GM23338 (cell line): ENCODE results near the gene ACTBL2. TPM values are rescaled to one million over a fixed set of nuclear protein-coding genes. Genes with fewer than 3 reads are reported as not detected.

Source experiments
- ATAC-seq: fragments of 200-7000 bp; cut with Tn5 transposase; 3 replicates; pipeline ENCODE4 v1.9.1; 2020
- DNase-seq: peaks from one replicate; pipeline ENCODE4 v3.0.0-alpha.2; 2015; ENCODE audit warnings: low spot score
- H2AFZ ChIP-seq: fragments of 200-600 bp; sonication (generic); 2 replicates; pipeline ENCODE4 v1.8.0; 2016; ENCODE audit warnings: antibody characterized with exemption, mild to moderate bottlenecking, moderate library complexity
- H3F3A ChIP-seq: fragments of 200-600 bp; sonication (generic); replicated peaks from 2 replicates; pipeline ENCODE4 v1.8.0; 2017; ENCODE audit warnings: antibody characterized with exemption, mixed run types, low read depth
- H3K27ac ChIP-seq: fragments of 200-600 bp; sonication (generic); 2 replicates; pipeline ENCODE4 v1.6.1; 2016; ENCODE audit warnings: low read depth
- H3K27me3 ChIP-seq: fragments of 200-600 bp; sonication (generic); 2 replicates; pipeline ENCODE4 v1.8.0; 2016; ENCODE audit warnings: mild to moderate bottlenecking, mixed run types, moderate library complexity; ENCODE audit not compliant: insufficient read depth
- H3K36me3 ChIP-seq: fragments of 200-600 bp; sonication (generic); 2 replicates; pipeline ENCODE4 v1.8.0; 2016; ENCODE audit warnings: mild to moderate bottlenecking; ENCODE audit not compliant: insufficient read depth
- H3K4me1 ChIP-seq: fragments of 200-600 bp; sonication (generic); 2 replicates; pipeline ENCODE4 v1.8.0; 2016; ENCODE audit warnings: mild to moderate bottlenecking, moderate library complexity; ENCODE audit not compliant: insufficient read depth
- H3K4me2 ChIP-seq: fragments of 200-600 bp; sonication (generic); 2 replicates; pipeline ENCODE4 v1.7.1; 2017; ENCODE audit warnings: mixed run types
- H3K4me3 ChIP-seq: fragments of 200-600 bp; sonication (generic); 2 replicates; pipeline ENCODE4 v1.6.1; 2016; ENCODE audit warnings: mixed run types
- H3K79me2 ChIP-seq: fragments of 200-600 bp; sonication (generic); replicated peaks from 2 replicates; pipeline ENCODE4 v1.8.0; 2017; ENCODE audit warnings: mild to moderate bottlenecking; ENCODE audit not compliant: insufficient read depth
- H3K9me2 ChIP-seq: fragments of 200-600 bp; sonication (generic); 2 replicates; pipeline ENCODE4 v1.8.0; 2017; ENCODE audit not compliant: insufficient read depth
- H4K20me1 ChIP-seq: fragments of 200-600 bp; sonication (generic); replicated peaks from 2 replicates; pipeline ENCODE4 v1.8.0; 2017; ENCODE audit warnings: mild to moderate bottlenecking; ENCODE audit not compliant: insufficient read depth
- H3K27ac Mint-ChIP-seq: 2 replicates; pipeline ENCODE4 v1.8.0; 2020; ENCODE audit warnings: inconsistent platforms, mild to moderate bottlenecking, moderate library complexity, mixed read lengths
- H3K27me3 Mint-ChIP-seq: 3 replicates; pipeline ENCODE4 v1.8.0; 2022; ENCODE audit warnings: low read depth, mild to moderate bottlenecking, moderate library complexity, mixed read lengths, inconsistent platforms; ENCODE audit not compliant: insufficient read depth, poor library complexity
- H3K36me3 Mint-ChIP-seq: 3 replicates; pipeline ENCODE4 v1.8.0; 2021; ENCODE audit warnings: low read depth, mild to moderate bottlenecking, inconsistent platforms, moderate library complexity, mixed read lengths
- H3K4me1 Mint-ChIP-seq: 3 replicates; pipeline ENCODE4 v1.8.0; 2020; ENCODE audit warnings: mild to moderate bottlenecking, inconsistent platforms, mixed read lengths
- H3K4me3 Mint-ChIP-seq: 3 replicates; pipeline ENCODE4 v1.8.0; 2021; ENCODE audit warnings: moderate library complexity, mild to moderate bottlenecking, inconsistent platforms, mixed read lengths
- H3K9me3 Mint-ChIP-seq: 3 replicates; pipeline ENCODE4 v1.8.0; 2020; ENCODE audit warnings: moderate library complexity, mild to moderate bottlenecking, inconsistent platforms, mixed read lengths
- CREB1 ChIP-seq: fragments of 250-450 bp; sonication (Bioruptor Pico); IDR thresholded peaks from 2 replicates; pipeline ENCODE4 v1.5.0; 2020; ENCODE audit warnings: low read depth, mild to moderate bottlenecking, moderate library complexity
- EZH2 ChIP-seq: fragments of 200-600 bp; sonication (generic); IDR thresholded peaks from one replicate; pipeline ENCODE4 v1.8.0; 2017; ENCODE audit warnings: antibody characterized with exemption, mild to moderate bottlenecking, low read depth; ENCODE audit not compliant: unreplicated experiment
- EZH2phosphoT487 ChIP-seq: fragments of 200-600 bp; sonication (generic); IDR thresholded peaks from one replicate; pipeline ENCODE4 v1.8.1; 2018; ENCODE audit warnings: antibody characterized with exemption; ENCODE audit not compliant: unreplicated experiment
- JUNB ChIP-seq: IDR thresholded peaks from one replicate; pipeline ENCODE4 v1.6.1; 2016; ENCODE audit warnings: antibody characterized with exemption; ENCODE audit not compliant: unreplicated experiment
- POLR2AphosphoS5 ChIP-seq: IDR thresholded peaks from 2 replicates; pipeline ENCODE4 v1.6.1; 2016; ENCODE audit warnings: antibody characterized with exemption, low read depth
- STAT1 ChIP-seq: IDR thresholded peaks from one replicate; pipeline ENCODE4 v1.6.1; 2016; ENCODE audit warnings: antibody characterized with exemption; ENCODE audit not compliant: unreplicated experiment
- ZNF114 ChIP-seq: fragments of 250-450 bp; sonication (Bioruptor Pico); IDR thresholded peaks from 2 replicates; pipeline ENCODE4 v1.5.0; 2020; ENCODE audit warnings: mild to moderate bottlenecking, moderate library complexity
- ZNF331 ChIP-seq: fragments of 250-450 bp; sonication (Bioruptor Pico); IDR thresholded peaks from 2 replicates; pipeline ENCODE4 v1.5.0; 2020; ENCODE audit warnings: low read depth, mild to moderate bottlenecking, moderate library complexity
- polyA plus RNA-seq: library from polyadenylated mRNA; unstranded; fragments of >200 nt; fragmentation: Nextera tagmentation; extraction: Ambion mirVana; gene quantifications from 2 replicates; pipeline ENCODE4 v1.2.1, GENCODE V29; 2016
- total RNA-seq: library from RNA; depleted of rRNA; stranded (reverse); fragments of >200 nt; shearing (Covaris generic); gene quantifications from 2 replicates; pipeline ENCODE4 v1.2.3, GENCODE V29; 2014
- TF ChIP-seq, protein P1 (sequence below): IDR thresholded peaks from 2 replicates; pipeline ENCODE4 v1.6.1; 2016; ENCODE audit warnings: antibody characterized with exemption
- TF ChIP-seq, protein P2 (sequence below): IDR thresholded peaks from one replicate; pipeline ENCODE4 v1.6.1; 2018; ENCODE audit warnings: antibody characterized with exemption; ENCODE audit not compliant: unreplicated experiment
- TF ChIP-seq, protein P3 (sequence below): fragments of 250-450 bp; sonication (Bioruptor Pico); IDR thresholded peaks from 2 replicates; pipeline ENCODE4 v1.5.0; 2020; ENCODE audit warnings: mild to moderate bottlenecking, moderate library complexity

Gene ACTBL2
- total and polyA plus RNA-seq, 2 experiments from 2014 or later = not detected

DNA sequence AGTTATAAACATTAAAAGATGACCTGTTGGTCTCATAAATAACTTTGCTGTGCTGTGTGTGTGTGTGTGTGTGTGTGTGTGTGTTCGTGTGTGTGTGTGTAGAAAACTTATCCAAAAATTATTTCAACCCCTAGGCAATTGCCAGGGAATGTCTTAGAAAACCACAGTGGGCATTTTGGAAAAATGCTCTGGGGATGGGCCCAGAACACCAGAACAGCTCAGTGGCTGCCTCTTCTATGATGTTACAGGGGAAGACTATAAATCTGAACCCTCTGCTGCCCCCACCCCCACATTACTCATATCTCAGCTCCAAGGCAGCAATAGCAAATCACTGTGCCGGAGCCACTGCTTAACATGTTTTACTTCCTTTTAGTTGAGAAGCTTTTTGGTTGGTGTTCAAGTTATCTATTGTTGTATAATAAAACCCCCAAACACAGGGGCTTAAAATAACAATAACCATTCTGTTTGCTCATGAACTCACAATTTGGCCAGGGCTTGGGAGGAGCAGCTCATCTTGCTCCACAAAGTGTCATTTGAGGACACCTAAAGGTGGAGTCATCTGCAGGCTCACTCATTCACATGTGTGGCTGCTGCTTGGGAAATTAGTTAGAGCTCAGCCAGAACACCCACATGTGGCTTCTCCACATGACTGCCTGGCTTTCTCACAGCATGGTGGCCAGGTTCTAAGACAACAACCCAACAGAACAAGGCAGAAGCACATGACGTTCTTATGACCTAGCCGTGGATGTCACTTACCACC, 40.4 kb downstream of the ACTBL2 start (continued):
- TF ChIP-seq, protein P1, sequence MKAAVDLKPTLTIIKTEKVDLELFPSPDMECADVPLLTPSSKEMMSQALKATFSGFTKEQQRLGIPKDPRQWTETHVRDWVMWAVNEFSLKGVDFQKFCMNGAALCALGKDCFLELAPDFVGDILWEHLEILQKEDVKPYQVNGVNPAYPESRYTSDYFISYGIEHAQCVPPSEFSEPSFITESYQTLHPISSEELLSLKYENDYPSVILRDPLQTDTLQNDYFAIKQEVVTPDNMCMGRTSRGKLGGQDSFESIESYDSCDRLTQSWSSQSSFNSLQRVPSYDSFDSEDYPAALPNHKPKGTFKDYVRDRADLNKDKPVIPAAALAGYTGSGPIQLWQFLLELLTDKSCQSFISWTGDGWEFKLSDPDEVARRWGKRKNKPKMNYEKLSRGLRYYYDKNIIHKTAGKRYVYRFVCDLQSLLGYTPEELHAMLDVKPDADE = no peak
- TF ChIP-seq CREB1 (CRISPR knock-in tag) (no peak), ZNF114 (CRISPR knock-in tag) (no peak), STAT1 (no peak), EZH2phosphoT487 (no peak)

DNA sequence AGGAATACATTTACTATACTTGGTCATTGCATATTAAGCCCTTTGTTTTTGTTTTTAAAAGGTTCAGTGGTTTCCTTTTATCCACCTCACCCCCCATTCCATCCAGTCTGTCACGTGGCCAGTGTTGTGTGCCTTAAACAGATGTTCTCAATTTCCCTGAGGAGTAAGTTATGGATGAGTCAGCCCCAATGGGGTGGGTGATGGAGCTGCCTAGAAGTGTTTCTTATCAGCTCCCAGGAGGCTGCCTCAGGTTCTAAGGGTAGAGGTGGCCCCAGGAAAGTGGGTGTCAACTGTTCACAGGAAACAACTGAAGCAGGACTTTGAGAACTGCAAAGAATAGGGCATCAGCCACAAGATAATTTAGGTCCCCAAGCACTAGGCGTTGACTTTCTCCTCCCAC, 41.1 kb downstream of the ACTBL2 start:
- H3K4me3 Mint-ChIP-seq = no peak overlapping the region
- Histone ChIP-seq H3K4me2 (no peak overlapping the region), H3K4me1 (no peaks in the 10 kb centered on the region), H2AFZ (no peak overlapping the region), H4K20me1 (no peaks in the 10 kb centered on the region), H3K27ac (no peak overlapping the region), H3K9me2 (peaks cover 6% of the 10 kb centered on the region), H3K36me3 (no peaks in the 10 kb centered on the region), H3K4me3 (no peak overlapping the region), H3F3A (no peaks in the 10 kb centered on the region), H3K27me3 (no peaks in the 10 kb centered on the region), H3K79me2 (no peaks in the 10 kb centered on the region)
- ATAC-seq (no peak), DNase-seq (no peak)
- peaks cover 2% of the 10 kb centered on the region for H3K27me3 Mint-ChIP-seq
- no peaks in the 10 kb centered on the region for H3K36me3 Mint-ChIP-seq
- no peaks in the 10 kb centered on the region for H3K4me1 Mint-ChIP-seq
- no peak overlapping the region for H3K27ac Mint-ChIP-seq
- H3K9me3 Mint-ChIP-seq = no peaks in the 10 kb centered on the region
- TF ChIP-seq, protein P2, sequence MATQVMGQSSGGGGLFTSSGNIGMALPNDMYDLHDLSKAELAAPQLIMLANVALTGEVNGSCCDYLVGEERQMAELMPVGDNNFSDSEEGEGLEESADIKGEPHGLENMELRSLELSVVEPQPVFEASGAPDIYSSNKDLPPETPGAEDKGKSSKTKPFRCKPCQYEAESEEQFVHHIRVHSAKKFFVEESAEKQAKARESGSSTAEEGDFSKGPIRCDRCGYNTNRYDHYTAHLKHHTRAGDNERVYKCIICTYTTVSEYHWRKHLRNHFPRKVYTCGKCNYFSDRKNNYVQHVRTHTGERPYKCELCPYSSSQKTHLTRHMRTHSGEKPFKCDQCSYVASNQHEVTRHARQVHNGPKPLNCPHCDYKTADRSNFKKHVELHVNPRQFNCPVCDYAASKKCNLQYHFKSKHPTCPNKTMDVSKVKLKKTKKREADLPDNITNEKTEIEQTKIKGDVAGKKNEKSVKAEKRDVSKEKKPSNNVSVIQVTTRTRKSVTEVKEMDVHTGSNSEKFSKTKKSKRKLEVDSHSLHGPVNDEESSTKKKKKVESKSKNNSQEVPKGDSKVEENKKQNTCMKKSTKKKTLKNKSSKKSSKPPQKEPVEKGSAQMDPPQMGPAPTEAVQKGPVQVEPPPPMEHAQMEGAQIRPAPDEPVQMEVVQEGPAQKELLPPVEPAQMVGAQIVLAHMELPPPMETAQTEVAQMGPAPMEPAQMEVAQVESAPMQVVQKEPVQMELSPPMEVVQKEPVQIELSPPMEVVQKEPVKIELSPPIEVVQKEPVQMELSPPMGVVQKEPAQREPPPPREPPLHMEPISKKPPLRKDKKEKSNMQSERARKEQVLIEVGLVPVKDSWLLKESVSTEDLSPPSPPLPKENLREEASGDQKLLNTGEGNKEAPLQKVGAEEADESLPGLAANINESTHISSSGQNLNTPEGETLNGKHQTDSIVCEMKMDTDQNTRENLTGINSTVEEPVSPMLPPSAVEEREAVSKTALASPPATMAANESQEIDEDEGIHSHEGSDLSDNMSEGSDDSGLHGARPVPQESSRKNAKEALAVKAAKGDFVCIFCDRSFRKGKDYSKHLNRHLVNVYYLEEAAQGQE = no peak
- TF ChIP-seq, protein P1 = no peak
- TF ChIP-seq CREB1 (CRISPR knock-in tag) (no peak), ZNF114 (CRISPR knock-in tag) (no peak), EZH2 (no peak), JUNB (no peak), STAT1 (no peak), EZH2phosphoT487 (no peak), POLR2AphosphoS5 (no peak), ZNF331 (CRISPR knock-in tag) (no peak)
- TF ChIP-seq, protein P3, sequence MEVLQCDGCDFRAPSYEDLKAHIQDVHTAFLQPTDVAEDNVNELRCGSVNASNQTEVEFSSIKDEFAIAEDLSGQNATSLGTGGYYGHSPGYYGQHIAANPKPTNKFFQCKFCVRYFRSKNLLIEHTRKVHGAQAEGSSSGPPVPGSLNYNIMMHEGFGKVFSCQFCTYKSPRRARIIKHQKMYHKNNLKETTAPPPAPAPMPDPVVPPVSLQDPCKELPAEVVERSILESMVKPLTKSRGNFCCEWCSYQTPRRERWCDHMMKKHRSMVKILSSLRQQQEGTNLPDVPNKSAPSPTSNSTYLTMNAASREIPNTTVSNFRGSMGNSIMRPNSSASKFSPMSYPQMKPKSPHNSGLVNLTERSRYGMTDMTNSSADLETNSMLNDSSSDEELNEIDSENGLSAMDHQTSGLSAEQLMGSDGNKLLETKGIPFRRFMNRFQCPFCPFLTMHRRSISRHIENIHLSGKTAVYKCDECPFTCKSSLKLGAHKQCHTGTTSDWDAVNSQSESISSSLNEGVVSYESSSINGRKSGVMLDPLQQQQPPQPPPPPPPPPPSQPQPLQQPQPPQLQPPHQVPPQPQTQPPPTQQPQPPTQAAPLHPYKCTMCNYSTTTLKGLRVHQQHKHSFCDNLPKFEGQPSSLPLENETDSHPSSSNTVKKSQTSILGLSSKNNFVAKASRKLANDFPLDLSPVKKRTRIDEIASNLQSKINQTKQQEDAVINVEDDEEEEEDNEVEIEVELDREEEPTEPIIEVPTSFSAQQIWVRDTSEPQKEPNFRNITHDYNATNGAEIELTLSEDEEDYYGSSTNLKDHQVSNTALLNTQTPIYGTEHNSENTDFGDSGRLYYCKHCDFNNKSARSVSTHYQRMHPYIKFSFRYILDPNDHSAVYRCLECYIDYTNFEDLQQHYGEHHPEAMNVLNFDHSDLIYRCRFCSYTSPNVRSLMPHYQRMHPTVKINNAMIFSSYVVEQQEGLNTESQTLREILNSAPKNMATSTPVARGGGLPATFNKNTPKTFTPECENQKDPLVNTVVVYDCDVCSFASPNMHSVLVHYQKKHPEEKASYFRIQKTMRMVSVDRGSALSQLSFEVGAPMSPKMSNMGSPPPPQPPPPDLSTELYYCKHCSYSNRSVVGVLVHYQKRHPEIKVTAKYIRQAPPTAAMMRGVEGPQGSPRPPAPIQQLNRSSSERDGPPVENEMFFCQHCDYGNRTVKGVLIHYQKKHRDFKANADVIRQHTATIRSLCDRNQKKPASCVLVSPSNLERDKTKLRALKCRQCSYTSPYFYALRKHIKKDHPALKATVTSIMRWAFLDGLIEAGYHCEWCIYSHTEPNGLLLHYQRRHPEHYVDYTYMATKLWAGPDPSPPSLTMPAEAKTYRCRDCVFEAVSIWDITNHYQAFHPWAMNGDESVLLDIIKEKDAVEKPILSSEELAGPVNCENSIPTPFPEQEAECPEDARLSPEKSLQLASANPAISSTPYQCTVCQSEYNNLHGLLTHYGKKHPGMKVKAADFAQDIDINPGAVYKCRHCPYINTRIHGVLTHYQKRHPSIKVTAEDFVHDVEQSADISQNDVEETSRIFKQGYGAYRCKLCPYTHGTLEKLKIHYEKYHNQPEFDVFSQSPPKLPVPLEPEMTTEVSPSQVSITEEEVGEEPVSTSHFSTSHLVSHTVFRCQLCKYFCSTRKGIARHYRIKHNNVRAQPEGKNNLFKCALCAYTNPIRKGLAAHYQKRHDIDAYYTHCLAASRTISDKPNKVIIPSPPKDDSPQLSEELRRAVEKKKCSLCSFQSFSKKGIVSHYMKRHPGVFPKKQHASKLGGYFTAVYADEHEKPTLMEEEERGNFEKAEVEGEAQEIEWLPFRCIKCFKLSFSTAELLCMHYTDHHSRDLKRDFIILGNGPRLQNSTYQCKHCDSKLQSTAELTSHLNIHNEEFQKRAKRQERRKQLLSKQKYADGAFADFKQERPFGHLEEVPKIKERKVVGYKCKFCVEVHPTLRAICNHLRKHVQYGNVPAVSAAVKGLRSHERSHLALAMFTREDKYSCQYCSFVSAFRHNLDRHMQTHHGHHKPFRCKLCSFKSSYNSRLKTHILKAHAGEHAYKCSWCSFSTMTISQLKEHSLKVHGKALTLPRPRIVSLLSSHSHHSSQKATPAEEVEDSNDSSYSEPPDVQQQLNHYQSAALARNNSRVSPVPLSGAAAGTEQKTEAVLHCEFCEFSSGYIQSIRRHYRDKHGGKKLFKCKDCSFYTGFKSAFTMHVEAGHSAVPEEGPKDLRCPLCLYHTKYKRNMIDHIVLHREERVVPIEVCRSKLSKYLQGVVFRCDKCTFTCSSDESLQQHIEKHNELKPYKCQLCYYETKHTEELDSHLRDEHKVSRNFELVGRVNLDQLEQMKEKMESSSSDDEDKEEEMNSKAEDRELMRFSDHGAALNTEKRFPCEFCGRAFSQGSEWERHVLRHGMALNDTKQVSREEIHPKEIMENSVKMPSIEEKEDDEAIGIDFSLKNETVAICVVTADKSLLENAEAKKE = no peak
